ENCODE measurements around the gene CZIB. TPM values are rescaled to one million over a fixed set of nuclear protein-coding genes. Genes with fewer than 3 reads are reported as not detected.
A peak's percentile ranks its signal among the peaks of the same experiment; 100 is the strongest.

Gene CZIB
- total and polyA plus RNA-seq, 2 of the 13 experiments (the other 11 are each of a cell fraction or from before 2014, with no cell fraction given) = 49.2 to 67.0 TPM

- TF ChIP-seq ZNF766 (CRISPR knock-in tag; IDR thresholded peaks at IDR 0.05; ENCODE audit: borderline replicate concordance) = peak; percentile 83; the same call in 1 of the 2 replicates
- 0 out of 2 replicates have a peak, but pooled peaks have one; percentile 68 for TF ChIP-seq ZNF136 (CRISPR knock-in tag; IDR thresholded peaks at IDR 0.05; ENCODE audit: low read depth)
- 0 out of 4 replicates have a peak, but pooled peaks of 1 of the 2 experiments have one; percentile 10 for TF ChIP-seq NR2F1 (CRISPR knock-in tag; IDR thresholded peaks at IDR 0.05)
- TF ChIP-seq ZNF512 (CRISPR knock-in tag; IDR thresholded peaks at IDR 0.05) = no peak
- TF ChIP-seq GABPA (IDR thresholded peaks at IDR 0.05; ENCODE audit: low read depth, low read length) = peak; percentile 93
- peak; percentile 99 for TF ChIP-seq GABPA (CRISPR knock-in tag; IDR thresholded peaks at IDR 0.05; ENCODE audit: low read depth)
- TF ChIP-seq ZNF251 (CRISPR knock-in tag; IDR thresholded peaks at IDR 0.05) = no peak
- TF ChIP-seq TRIM22 (IDR thresholded peaks at IDR 0.05) = no peak
- no peak for TF ChIP-seq CREB3 (CRISPR knock-in tag; IDR thresholded peaks at IDR 0.05)
- TF ChIP-seq FOXP4 (CRISPR knock-in tag; IDR thresholded peaks at IDR 0.05) = peak; percentile 68
- no peak; the same call in 1 of the 2 replicates for TF ChIP-seq ZNF224 (CRISPR knock-in tag; IDR thresholded peaks at IDR 0.05)
- TF ChIP-seq E2F2 (CRISPR knock-in tag; IDR thresholded peaks at IDR 0.05; ENCODE audit: borderline replicate concordance) = peak; percentile 36; the same call in 1 of the 2 replicates
- peak; percentile 91 for TF ChIP-seq ZFP91 (CRISPR knock-in tag; IDR thresholded peaks at IDR 0.05; ENCODE audit: borderline replicate concordance)
- no peak for TF ChIP-seq ZC3H4 (CRISPR knock-in tag; IDR thresholded peaks at IDR 0.05; ENCODE audit: borderline replicate concordance)
- peak; percentile 67; the same call in 1 of the 2 replicates for TF ChIP-seq ZNF331 (CRISPR knock-in tag; IDR thresholded peaks at IDR 0.05)
- TF ChIP-seq ZBTB26 (CRISPR knock-in tag; IDR thresholded peaks at IDR 0.05; ENCODE audit: borderline replicate concordance) = 0 out of 2 replicates have a peak, but pooled peaks have one; percentile 38
Observed at GRCh38 chr1:53238197-53239155, 18.0 kb upstream of the CZIB start, which contains the start of gene MAGOH (continued).

Data from HepG2 (cell line).